Activated T-cell treated with anti-CD3 and anti-CD28 coated beads, Interleukin-2, amount 50 U/mL, for 48 hours (primary cell): ENCODE measurements around the gene ERGIC1.
"Not testable (repeated sequence)": the region's sequence is repeated elsewhere in the genome, so short reads cannot be mapped to it uniquely, and the experiment has no call there.

Experiments used
- DNase-seq, 2 experiments: peaks; one replicate each; pipeline ENCODE4 v3.0.0-alpha.2; 2020

Gene ERGIC1

GRCh38 chr5:172883066-172883465 is 49.0 kb downstream of the ERGIC1 start:
- DNase-seq = no peak

DNA sequence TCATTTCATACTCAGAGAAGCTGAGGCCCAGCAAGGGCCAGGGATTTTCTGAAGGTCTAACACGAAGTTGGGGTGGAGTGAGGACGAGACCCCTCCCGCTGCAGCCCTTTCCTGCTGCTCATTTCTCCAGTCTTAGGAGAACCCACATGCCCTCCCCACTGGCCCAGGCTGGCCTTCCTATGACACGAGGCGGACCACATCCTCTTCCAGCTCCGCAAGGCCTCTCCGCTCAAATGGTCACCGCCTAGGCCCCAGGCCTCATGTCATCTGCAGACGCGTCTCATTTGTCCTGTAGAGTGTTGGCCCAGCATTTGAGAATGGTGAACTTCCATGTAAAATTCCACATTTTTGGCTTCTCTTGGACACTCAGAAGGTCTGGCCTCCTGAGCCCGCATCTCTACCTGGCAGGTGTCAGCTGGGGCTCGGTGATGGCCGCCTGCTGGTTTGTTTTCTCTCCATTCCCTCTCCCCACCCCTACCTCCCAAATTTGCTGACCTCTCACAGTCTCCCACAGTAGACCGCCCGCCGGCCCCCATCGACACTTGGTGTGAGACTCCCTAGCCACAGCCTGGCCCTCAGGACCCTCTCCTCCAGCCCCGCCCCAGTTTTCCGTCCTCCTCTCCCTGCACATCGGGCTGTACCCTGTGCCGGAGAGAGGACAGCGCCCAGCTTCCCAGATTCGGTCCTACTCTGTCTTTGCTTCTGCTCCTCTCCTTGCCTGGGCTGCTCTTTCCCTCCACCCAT is 51.7 kb downstream of the ERGIC1 start:
- DNase-seq = no peak

GRCh38 chr5:172886476-172886875 is 52.4 kb downstream of the ERGIC1 start:
- no peak for DNase-seq

DNA sequence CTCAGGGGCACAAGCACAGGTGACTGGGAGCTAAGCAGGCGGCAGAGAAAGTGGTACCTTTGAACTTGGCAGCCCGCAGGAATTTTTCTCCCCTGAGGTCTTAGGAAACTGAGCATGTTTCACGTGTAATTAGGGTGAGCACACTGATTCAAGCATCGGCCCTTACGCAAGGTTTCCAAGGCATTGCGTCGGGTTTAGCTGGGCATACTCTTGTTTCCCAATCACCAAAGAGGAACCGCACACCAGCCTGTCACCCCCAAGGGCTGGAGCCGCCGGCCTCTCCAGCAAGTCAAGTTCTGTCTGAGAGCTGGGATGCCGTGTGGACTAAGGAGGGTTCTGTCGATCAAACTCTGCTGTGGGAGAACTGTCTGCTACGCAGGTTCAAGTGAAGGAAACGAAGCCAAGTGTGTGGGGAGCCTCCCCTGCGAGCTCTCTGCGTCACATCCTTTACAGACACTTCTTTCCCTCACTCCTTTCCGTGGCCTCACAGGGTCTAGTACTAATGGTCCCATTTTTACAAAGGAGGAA is 53.0 kb downstream of the ERGIC1 start:
- DNase-seq = no peak

DNA sequence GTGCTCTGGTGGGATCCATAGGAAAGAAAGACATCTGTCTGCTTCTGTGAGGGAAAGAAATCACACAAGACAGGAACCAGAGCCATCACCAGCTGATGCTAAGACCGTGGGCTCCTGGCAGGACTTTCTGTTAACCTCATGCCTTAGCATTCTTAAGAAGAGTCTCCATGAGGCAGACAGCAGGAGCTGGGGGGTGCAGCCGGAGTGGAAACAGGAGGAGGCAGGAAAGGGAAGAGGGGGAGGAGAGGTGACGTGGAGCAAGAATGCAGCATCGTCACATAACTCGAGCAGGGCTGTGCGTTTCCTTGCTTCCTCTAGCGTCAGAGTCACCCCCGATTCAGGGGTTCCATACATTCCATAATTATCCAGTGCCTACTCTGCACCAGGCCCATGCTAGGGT is 53.6 kb downstream of the ERGIC1 start:
- DNase-seq = no peak

DNA sequence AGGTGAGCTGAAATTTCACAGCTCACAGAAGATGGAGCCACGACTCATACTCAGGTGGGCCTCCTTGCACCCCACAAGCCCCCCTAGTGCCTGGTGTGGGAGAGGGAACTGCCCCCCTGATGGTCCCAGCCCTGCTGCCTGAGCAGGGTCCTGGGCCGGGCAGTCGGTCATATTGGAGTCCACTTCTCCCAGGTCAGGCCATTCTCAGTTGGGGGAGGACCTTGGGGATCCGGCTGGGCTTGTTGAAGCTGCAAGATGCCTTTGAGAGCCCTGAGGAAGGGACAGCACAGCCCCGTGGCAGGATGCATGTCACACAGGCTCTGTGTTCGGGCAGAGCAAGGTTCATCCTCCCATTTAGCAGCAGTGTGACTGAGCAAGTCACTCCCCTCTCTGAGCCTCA is 56.6 kb downstream of the ERGIC1 start:
- DNase-seq = no peak

- no peak for DNase-seq
These were observed 57.8 kb downstream of the ERGIC1 start for GRCh38 chr5:172891716-172892421.

- DNase-seq = no peak
These were observed 58.7 kb downstream of the ERGIC1 start for GRCh38 chr5:172892713-172893112.

DNA sequence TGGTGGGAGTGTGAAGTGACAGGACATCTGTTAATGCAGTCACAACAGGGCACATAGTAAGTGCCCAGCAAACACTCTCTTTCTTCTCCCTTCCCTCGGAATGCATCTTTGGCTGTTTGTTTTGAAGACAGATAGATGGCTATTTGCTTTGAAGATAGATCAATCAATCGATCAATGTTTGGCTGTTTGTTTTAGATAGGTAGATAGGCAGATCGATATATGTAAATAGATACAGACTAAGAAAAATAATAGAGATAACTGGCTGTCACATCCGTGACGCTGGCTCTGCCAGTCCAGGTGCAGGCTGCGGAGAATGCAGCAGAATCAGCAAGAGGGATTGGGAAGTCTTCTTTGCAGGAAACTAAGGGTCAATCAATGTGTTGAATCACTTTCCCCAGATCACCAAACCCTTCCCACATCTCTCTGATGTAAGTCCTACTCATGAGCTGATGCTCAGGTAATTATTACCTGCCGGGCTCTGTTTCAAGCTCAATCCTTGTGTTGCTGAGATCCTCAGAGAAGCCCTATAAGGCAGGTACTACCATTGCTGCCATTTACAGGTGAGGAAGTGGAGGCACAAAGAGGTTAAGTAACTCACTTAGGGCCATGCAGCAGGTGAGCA is 60.8 kb downstream of the ERGIC1 start:
- DNase-seq = no peak

GRCh38 chr5:172895549-172895948 is 61.5 kb downstream of the ERGIC1 start:
- no peak for DNase-seq

- DNase-seq = no peak
These were observed 62.4 kb downstream of the ERGIC1 start for GRCh38 chr5:172896465-172896864.

GRCh38 chr5:172897067-172897466 is 63.0 kb downstream of the ERGIC1 start:
- DNase-seq = not testable (repeated sequence)

DNA sequence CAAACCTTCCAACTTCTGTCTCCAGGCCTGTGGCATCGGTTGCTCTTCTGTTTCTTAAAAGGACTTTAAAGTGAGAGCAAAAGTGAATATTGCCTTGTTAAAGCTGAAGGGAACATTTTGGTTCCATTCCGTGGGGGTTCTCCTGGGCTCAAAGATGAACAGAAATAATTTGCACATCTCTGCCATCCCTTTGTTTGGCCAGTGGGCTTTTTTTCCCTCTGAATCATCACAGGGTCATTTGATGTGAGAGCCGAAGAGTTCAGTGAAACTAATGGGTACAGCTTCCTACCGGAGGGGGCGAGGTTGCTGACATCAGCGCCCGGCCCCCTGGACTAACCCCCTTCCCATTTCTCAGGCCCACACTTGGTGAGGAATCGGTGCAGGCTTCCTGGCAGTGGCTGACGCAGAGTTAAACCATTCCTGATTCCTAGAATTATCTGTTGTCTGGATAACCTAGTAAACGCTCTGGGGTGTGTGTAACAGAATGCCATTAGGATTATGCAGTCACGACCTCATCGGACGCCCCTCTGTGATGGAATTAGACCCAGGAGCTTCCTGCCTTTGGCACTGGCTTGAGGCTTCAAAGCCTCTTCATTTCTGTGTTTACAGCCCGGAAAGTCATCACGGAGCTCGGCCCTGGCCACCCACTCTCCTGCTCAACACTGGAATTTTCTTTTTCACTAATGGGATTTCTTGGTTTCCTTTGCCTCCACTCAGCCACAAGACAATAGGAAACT is 63.6 kb downstream of the ERGIC1 start:
- no peak for DNase-seq

- no peak for DNase-seq
These were observed 64.3 kb downstream of the ERGIC1 start for GRCh38 chr5:172898218-172898842.

GRCh38 chr5:172898843-172899369 is 64.9 kb downstream of the ERGIC1 start:
- DNase-seq = no peak

- DNase-seq = no peak
These were observed 65.4 kb downstream of the ERGIC1 start for GRCh38 chr5:172899436-172899835.

DNA sequence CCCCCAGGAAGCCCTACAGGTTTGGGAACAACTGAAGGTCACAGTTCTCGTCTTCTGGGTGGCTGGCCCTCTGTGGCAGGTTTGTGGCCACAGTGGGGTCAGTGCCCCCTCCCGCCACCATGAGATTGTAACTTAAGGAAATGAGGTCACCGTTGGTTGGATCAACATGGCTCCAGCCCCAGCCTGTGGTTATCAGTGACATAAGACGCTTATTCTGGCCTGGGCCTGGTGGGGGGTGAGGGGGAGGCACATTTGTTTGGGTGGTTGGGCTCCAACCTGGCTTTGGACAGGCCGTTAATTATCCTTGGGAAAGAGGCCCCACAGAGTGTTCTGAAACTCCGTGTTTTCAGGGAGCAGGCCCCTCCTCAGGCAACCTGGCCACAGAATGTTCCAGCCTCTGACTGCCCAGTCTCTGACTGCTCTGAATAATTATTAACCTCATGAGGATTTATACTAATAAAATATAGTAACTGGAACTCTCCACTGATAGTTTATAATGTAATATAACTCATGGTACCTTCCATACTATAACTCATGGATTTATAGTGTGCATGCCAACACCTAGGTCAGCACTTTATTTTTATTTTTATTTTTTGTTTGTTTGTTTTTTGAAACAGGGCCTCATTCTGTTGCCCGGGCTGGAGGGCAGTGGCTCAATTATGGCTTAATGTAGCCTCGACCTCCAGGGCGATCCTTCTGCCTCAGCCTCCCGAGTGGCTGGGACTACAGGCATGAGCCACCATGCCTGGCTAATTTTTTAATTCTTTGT is 67.1 kb downstream of the ERGIC1 start:
- DNase-seq = no peak

- DNase-seq = no peak
These were observed 67.9 kb downstream of the ERGIC1 start for GRCh38 chr5:172901788-172902496.

DNA sequence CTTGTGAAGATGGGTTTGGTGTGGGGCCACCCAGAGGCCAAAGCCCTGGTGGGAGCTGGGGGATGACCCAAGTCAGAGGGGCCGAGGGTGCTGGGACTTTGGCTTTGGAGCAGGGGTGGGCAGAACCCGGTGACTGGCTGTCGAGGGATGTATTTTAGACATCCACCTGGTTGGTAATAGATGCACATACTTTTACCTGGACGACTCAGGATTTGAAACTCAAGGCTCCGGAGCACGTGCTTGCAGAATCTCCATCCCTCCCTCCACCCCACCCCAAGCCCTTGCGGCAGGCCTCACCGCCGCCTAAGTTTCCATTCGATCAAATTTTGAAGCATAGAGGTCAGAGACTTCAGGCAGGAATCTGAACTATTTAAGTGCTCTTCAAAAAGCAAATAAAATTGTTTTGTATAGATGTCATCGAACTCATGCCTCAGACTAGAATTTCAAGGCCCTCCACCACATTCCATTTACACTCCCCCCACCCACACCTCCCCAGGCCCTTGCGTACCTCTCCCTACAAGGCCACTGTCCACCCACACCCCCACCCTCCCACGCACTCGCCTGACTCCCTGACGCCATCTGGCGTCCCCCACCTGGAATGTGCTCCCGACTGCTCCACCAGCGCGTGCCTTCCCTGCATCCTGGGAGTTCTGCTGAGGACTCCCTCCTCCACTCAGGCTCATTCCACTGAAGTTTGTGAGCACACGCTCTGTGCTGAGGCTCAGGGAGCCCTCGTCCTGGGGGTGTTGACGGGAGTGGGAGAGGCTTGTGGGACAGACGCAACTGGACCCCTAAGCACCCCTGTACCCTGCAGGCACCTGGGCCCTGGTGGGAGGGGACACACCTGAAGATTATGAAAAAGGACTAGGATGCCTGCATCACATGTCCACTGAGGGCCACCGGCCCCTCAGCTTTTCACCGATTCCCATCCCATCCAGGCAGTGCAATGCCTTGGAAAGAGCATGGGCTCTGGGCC is 68.7 kb downstream of the ERGIC1 start:
- DNase-seq = no peak

DNA sequence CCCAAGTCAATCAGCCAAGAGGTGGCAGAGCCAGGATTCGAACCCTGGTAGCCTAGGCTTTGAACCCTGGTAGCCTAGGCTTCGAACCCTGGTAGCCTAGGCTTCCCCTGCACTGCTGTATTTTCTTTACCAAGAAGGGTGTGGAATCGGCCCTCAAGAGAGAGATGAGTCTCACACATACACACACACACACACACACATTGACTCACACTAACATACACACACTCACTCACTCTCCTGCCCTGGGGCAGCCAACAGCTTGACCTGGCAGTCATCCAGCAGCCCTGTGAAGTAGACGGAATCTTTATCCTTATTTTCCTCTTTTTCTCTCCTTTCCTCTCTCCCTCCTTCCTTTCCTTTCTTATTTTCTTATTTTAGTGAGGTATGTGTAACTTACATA is 69.7 kb downstream of the ERGIC1 start:
- no peak for DNase-seq
